SJCRH30 (cell line): ENCODE results near the gene SGMS1. TPM values are rescaled to one million over a fixed set of nuclear protein-coding genes. Genes with fewer than 3 reads are reported as not detected.
"Not testable (repeated sequence)": the region's sequence is repeated elsewhere in the genome, so short reads cannot be mapped to it uniquely, and the experiment has no call there.

Experiments used
- DNase-seq, 2 experiments: peaks; one replicate each; pipeline ENCODE4 v3.0.0-alpha.2; 2015 to 2020
- H3K27ac ChIP-seq: fragments of 250-450 bp; sonication (Bioruptor Pico); 2 replicates; pipeline ENCODE4 v1.5.1; 2020; ENCODE audit warnings: mild to moderate bottlenecking, moderate library complexity
- H3K27me3 ChIP-seq: fragments of 250-450 bp; sonication (Bioruptor Pico); 2 replicates; pipeline ENCODE4 v1.5.1; 2020; ENCODE audit warnings: mild to moderate bottlenecking, moderate library complexity
- H3K36me3 ChIP-seq: fragments of 250-450 bp; sonication (Bioruptor Pico); 2 replicates; pipeline ENCODE4 v1.5.1; 2020; ENCODE audit warnings: mild to moderate bottlenecking, moderate library complexity
- H3K4me1 ChIP-seq: fragments of 250-450 bp; sonication (Bioruptor Pico); 2 replicates; pipeline ENCODE4 v1.5.1; 2020; ENCODE audit warnings: mild to moderate bottlenecking, moderate library complexity
- H3K4me3 ChIP-seq: fragments of 250-450 bp; sonication (Bioruptor Pico); 2 replicates; pipeline ENCODE4 v1.5.1; 2020; ENCODE audit warnings: mild to moderate bottlenecking, moderate library complexity
- H3K9me3 ChIP-seq: fragments of 250-450 bp; sonication (Bioruptor Pico); replicated peaks from 2 replicates; pipeline ENCODE4 v1.5.1; 2020; ENCODE audit warnings: mild to moderate bottlenecking, moderate library complexity
- total RNA-seq: library from RNA; depleted of rRNA; stranded (reverse); fragments of >200 nt; shearing (Covaris generic); gene quantifications from 2 replicates; pipeline ENCODE4 v1.2.3, GENCODE V29; 2014

Gene SGMS1
- total RNA-seq, 1 experiment from 2014 or later: 13.4 TPM

DNA sequence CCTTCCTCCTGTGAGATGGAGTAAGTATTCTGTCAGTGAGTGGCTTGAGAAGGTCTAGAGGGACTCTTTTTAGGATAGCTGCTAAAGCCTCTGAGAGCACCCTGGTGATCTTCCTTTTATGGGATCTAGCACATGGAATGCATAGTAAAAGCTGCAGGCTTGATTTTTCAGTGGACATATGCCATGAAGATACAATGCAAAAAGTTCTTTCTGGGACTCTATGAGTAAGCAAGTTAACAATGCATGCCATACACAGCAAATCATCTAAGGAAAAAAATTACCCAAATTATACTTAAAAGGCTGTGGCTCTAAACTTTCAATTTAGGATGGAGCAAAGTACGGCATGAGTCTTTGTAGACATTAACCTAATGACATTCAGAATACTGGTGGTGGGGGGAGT, 154.5 kb downstream of the SGMS1 start:
- no peaks in the 10 kb centered on the region for H3K36me3 ChIP-seq
- H3K4me3 ChIP-seq: no peak overlapping the region
- no peaks in the 10 kb centered on the region for H3K27me3 ChIP-seq
- no peaks in the 10 kb centered on the region for H3K9me3 ChIP-seq
- H3K4me1 ChIP-seq: peaks cover 16% of the 10 kb centered on the region
- no peak overlapping the region for H3K27ac ChIP-seq
- no peak for DNase-seq

GRCh38 chr10:50467209-50467608, 156.5 kb downstream of the SGMS1 start:
- Histone ChIP-seq H3K27me3 (no peaks in the 10 kb centered on the region), H3K4me1 (peaks cover 16% of the 10 kb centered on the region), H3K4me3 (no peak overlapping the region), H3K9me3 (no peaks in the 10 kb centered on the region), H3K27ac (no peak overlapping the region), H3K36me3 (no peaks in the 10 kb centered on the region)
- DNase-seq: peak in 1 of 2 experiments; percentile 42

DNA sequence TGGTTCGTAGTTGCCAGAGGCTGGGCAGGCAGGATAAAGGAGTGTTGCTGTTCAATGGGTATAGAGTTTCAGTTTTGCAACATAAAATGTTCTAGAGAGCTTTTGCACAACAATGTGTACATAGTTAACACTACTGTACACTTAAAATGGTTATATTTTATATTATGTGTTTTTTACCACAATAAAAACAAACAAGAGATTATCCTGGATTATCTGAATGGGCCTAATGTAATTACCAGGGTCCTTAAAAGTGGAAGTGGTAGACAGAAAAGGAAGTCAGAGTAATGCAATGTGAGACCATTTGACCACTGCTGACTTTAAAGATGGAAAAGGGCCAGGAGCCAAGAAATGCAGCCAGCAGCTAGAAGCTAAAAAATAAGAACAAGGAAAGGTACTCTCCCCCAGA, 159.7 kb downstream of the SGMS1 start:
- H3K27me3 ChIP-seq: no peaks in the 10 kb centered on the region
- no peak overlapping the region for H3K4me3 ChIP-seq
- peak; percentile 25 to 64 for DNase-seq
- no peak overlapping the region for H3K27ac ChIP-seq
- H3K4me1 ChIP-seq: peaks cover 16% of the 10 kb centered on the region
- no peaks in the 10 kb centered on the region for H3K9me3 ChIP-seq
- no peaks in the 10 kb centered on the region for H3K36me3 ChIP-seq

DNA sequence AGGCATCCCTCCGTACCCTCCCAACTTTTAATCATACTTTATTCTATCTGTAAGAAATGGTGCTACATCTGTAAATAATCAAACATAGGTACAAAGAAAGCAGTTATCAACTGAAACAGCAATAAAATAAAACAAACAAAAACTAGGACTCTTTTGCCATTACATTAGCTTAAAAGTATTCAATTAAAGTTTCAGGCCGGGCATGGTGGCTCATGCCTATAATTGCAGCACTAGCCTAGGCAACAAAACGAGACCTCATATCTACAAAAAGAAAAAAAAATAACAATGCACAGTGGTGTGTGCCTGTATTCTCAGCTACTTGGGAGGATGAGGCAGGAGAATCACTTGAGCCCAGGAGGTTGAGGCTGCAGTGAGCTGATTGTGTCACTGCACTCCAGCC, 161.9 kb downstream of the SGMS1 start:
- H3K27me3 ChIP-seq: no peaks in the 10 kb centered on the region
- no peak overlapping the region for H3K4me3 ChIP-seq
- H3K36me3 ChIP-seq: no peaks in the 10 kb centered on the region
- no peaks in the 10 kb centered on the region for H3K9me3 ChIP-seq
- H3K4me1 ChIP-seq: peaks cover 9% of the 10 kb centered on the region
- no peak overlapping the region for H3K27ac ChIP-seq
- DNase-seq: no peak

DNA sequence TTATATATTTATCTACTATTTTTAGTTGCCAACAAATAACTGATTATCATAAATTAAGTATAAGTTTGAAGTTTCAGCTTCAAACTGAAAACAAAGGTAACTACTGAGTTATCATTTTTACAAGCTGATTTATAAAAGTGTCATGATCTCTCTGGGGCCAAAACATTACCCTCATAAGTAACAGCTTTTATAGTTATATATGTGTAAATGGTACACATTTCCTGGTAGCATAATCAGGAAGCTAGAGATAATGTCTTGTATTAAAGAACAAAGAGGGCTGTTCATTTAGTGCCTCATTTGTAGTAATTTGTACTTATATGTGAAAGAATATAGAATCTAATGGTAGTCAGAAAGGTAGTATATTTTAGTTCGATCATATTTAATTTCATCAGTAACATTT, 162.6 kb downstream of the SGMS1 start:
- no peaks in the 10 kb centered on the region for H3K27me3 ChIP-seq
- no peak overlapping the region for H3K27ac ChIP-seq
- no peak for DNase-seq
- H3K9me3 ChIP-seq: no peaks in the 10 kb centered on the region
- peaks cover 1% of the 10 kb centered on the region for H3K4me1 ChIP-seq
- H3K36me3 ChIP-seq: no peaks in the 10 kb centered on the region
- H3K4me3 ChIP-seq: no peak overlapping the region

DNA sequence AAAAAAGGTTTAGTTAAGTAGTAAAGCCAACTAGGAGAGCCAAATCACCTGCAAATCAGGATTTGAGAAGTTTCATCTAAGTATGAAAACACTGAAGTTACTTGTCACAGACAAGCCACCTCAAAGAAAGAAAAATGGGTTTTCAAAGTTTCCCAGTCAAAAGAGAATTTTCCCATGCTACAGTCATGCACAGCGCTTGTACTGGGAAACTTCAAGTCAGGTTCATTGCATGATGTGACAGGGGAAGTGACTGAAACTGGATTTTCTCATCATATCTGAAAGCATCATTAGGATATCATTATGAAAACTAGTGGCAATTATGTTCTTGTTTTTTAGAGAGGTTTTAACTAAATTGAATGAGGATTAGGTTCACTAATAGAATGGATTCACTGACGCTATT, 167.0 kb downstream of the SGMS1 start:
- H3K4me1 ChIP-seq: no peaks in the 10 kb centered on the region
- no peak for DNase-seq
- H3K27me3 ChIP-seq: no peaks in the 10 kb centered on the region
- no peak overlapping the region for H3K27ac ChIP-seq
- no peaks in the 10 kb centered on the region for H3K36me3 ChIP-seq
- no peak overlapping the region for H3K4me3 ChIP-seq
- H3K9me3 ChIP-seq: no peaks in the 10 kb centered on the region

GRCh38 chr10:50453940-50454339, 169.8 kb downstream of the SGMS1 start:
- no peak overlapping the region for H3K27ac ChIP-seq

DNA sequence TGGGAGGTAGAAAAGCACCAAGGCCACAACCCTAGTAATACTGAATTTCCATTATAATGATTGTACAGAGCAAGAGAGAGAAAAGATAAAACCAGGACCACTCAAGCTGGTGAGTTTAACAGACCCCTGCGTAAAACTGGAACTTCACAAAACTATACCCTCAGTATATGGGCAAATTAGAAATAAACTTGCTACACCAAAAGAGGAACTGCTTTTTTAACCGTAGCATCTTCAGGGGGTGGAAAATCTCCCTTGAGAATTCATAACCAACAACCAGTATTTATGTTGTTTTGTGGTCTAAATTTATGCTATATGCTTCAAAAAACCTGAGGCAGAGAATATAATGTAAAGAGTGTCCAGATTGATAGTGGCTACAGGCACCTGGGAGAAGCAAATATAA, 171.2 kb downstream of the SGMS1 start:
- no peaks in the 10 kb centered on the region for H3K27me3 ChIP-seq
- H3K36me3 ChIP-seq: no peaks in the 10 kb centered on the region
- no peaks in the 10 kb centered on the region for H3K4me1 ChIP-seq
- DNase-seq: no peak
- H3K27ac ChIP-seq: no peak overlapping the region
- H3K9me3 ChIP-seq: no peaks in the 10 kb centered on the region
- no peak overlapping the region for H3K4me3 ChIP-seq

More at GRCh38 chr10:50453940-50454339, 169.8 kb downstream of the SGMS1 start:
- Histone ChIP-seq H3K4me1 (no peaks in the 10 kb centered on the region), H3K4me3 (no peak overlapping the region), H3K27me3 (no peaks in the 10 kb centered on the region), H3K36me3 (no peaks in the 10 kb centered on the region), H3K9me3 (no peaks in the 10 kb centered on the region)
- DNase-seq: no peak

GRCh38 chr10:50447691-50448090, 176.1 kb downstream of the SGMS1 start:
- DNase-seq: peak in 1 of 2 experiments; percentile 27

GRCh38 chr10:50445777-50446176, 178.0 kb downstream of the SGMS1 start:
- not testable (repeated sequence) for DNase-seq, H3K27ac ChIP-seq, H3K27me3 ChIP-seq, H3K4me3 ChIP-seq, H3K4me1 ChIP-seq, H3K9me3 ChIP-seq, H3K36me3 ChIP-seq

More at GRCh38 chr10:50447691-50448090, 176.1 kb downstream of the SGMS1 start:
- no peaks in the 10 kb centered on the region for H3K4me1 ChIP-seq
- no peak overlapping the region for H3K27ac ChIP-seq
- H3K36me3 ChIP-seq: no peaks in the 10 kb centered on the region
- H3K4me3 ChIP-seq: no peak overlapping the region
- no peaks in the 10 kb centered on the region for H3K27me3 ChIP-seq
- no peaks in the 10 kb centered on the region for H3K9me3 ChIP-seq

- Histone ChIP-seq H3K27me3 (no peaks in the 10 kb centered on the region), H3K9me3 (no peaks in the 10 kb centered on the region), H3K4me1 (no peaks in the 10 kb centered on the region), H3K36me3 (no peaks in the 10 kb centered on the region), H3K27ac (no peak overlapping the region), H3K4me3 (no peak overlapping the region)
- no peak for DNase-seq
Observed at GRCh38 chr10:50440489-50440888, 183.3 kb downstream of the SGMS1 start.

- Histone ChIP-seq H3K27ac (no peak overlapping the region), H3K4me1 (no peaks in the 10 kb centered on the region), H3K9me3 (no peaks in the 10 kb centered on the region), H3K27me3 (no peaks in the 10 kb centered on the region), H3K4me3 (no peak overlapping the region), H3K36me3 (no peaks in the 10 kb centered on the region)
- DNase-seq: no peak
Observed at GRCh38 chr10:50439806-50440205, 183.9 kb downstream of the SGMS1 start.

- H3K4me1 ChIP-seq: no peaks in the 10 kb centered on the region
- H3K36me3 ChIP-seq: no peaks in the 10 kb centered on the region
- H3K4me3 ChIP-seq: no peak overlapping the region
- no peak overlapping the region for H3K27ac ChIP-seq
- no peaks in the 10 kb centered on the region for H3K27me3 ChIP-seq
- H3K9me3 ChIP-seq: no peaks in the 10 kb centered on the region
- no peak for DNase-seq
Observed at GRCh38 chr10:50439187-50439586, 184.6 kb downstream of the SGMS1 start.

GRCh38 chr10:50438049-50438936, 185.5 kb downstream of the SGMS1 start:
- Histone ChIP-seq H3K27ac (no peak overlapping the region), H3K9me3 (no peaks in the 10 kb centered on the region), H3K27me3 (no peaks in the 10 kb centered on the region)

GRCh38 chr10:50437248-50437647, 186.5 kb downstream of the SGMS1 start:
- DNase-seq: no peak
- Histone ChIP-seq H3K4me3 (no peak overlapping the region), H3K9me3 (no peaks in the 10 kb centered on the region), H3K4me1 (no peaks in the 10 kb centered on the region), H3K27me3 (no peaks in the 10 kb centered on the region), H3K27ac (no peak overlapping the region), H3K36me3 (no peaks in the 10 kb centered on the region)

More at GRCh38 chr10:50438049-50438936, 185.5 kb downstream of the SGMS1 start:
- Histone ChIP-seq H3K36me3 (no peaks in the 10 kb centered on the region), H3K4me1 (no peaks in the 10 kb centered on the region), H3K4me3 (no peak overlapping the region)
- no peak for DNase-seq

- Histone ChIP-seq H3K4me1 (no peaks in the 10 kb centered on the region), H3K9me3 (no peaks in the 10 kb centered on the region), H3K27me3 (no peaks in the 10 kb centered on the region), H3K4me3 (no peak overlapping the region), H3K36me3 (no peaks in the 10 kb centered on the region), H3K27ac (no peak overlapping the region)
- DNase-seq: no peak
Observed at GRCh38 chr10:50436805-50437204, 187.0 kb downstream of the SGMS1 start.
